ENCODE data around the gene DISP2.

GRCh38 chr15:40364251-40364650 is 6.2 kb downstream of the DISP2 start:
- TF ChIP-seq POLR2A (IDR thresholded peaks at IDR 0.05) (no peak), CTCF (IDR thresholded peaks at IDR 0.05) (no peak)
